Neural cell (in vitro differentiated cells): ENCODE measurements around the gene EMC6. TPM values are rescaled to one million over a fixed set of nuclear protein-coding genes. Genes with fewer than 3 reads are reported as not detected.
"Not testable (repeated sequence)": the region's sequence is repeated elsewhere in the genome, so short reads cannot be mapped to it uniquely, and the experiment has no call there.

Experiments used
- H2AFZ ChIP-seq: fragments of 200-600, 300-800 bp; sonication (generic), shearing (Covaris generic); 2 replicates; pipeline ENCODE4 v1.6.0; 2014; ENCODE audit warnings: low read depth, mild to moderate bottlenecking, antibody characterized with exemption, low read length, moderate library complexity
- H3F3A ChIP-seq: fragments of 200-600 bp; shearing (Covaris generic); 2 replicates; pipeline ENCODE4 v1.6.1; 2016; ENCODE audit warnings: mild to moderate bottlenecking, moderate library complexity, mixed read lengths, antibody characterized with exemption, low read length; ENCODE audit not compliant: insufficient read depth, poor library complexity, severe bottlenecking
- H3K27ac ChIP-seq: fragments of 200-600, 300-800 bp; sonication (generic), shearing (Covaris generic); 2 replicates; pipeline ENCODE4 v1.5.1; 2014; ENCODE audit warnings: mild to moderate bottlenecking, low read length, moderate library complexity
- H3K27me3 ChIP-seq: fragments of 300-800, 200-600 bp; sonication (generic), shearing (Covaris generic); 2 replicates; pipeline ENCODE4 v1.6.0; 2014; ENCODE audit warnings: mild to moderate bottlenecking, low read depth, low read length, moderate library complexity; ENCODE audit not compliant: insufficient read depth
- H3K36me3 ChIP-seq: fragments of 300-800, 200-600 bp; sonication (generic), shearing (Covaris generic); 2 replicates; pipeline ENCODE4 v1.5.1; 2014; ENCODE audit warnings: mild to moderate bottlenecking, antibody characterized with exemption, low read length, moderate library complexity; ENCODE audit not compliant: insufficient read depth
- H3K4me2 ChIP-seq: fragments of 300-800, 200-600 bp; sonication (generic), shearing (Covaris generic); 2 replicates; pipeline ENCODE4 v1.6.0; 2014; ENCODE audit warnings: mild to moderate bottlenecking, low read length
- H3K4me3 ChIP-seq: fragments of 300-800, 200-600 bp; sonication (generic), shearing (Covaris generic); 2 replicates; pipeline ENCODE4 v1.5.1; 2014; ENCODE audit warnings: mild to moderate bottlenecking, low read length, moderate library complexity
- H3K79me2 ChIP-seq: fragments of 200-600 bp; shearing (Covaris generic); replicated peaks from 2 replicates; pipeline ENCODE4 v1.6.0; 2014; ENCODE audit warnings: mild to moderate bottlenecking, low read length, moderate library complexity; ENCODE audit not compliant: insufficient read depth
- H3K9ac ChIP-seq: fragments of 300-800, 200-600 bp; sonication (generic), shearing (Covaris generic); 2 replicates; pipeline ENCODE4 v1.6.1; 2016; ENCODE audit warnings: mild to moderate bottlenecking, low read length, mixed read lengths
- H3K9me2 ChIP-seq: fragments of 200-600 bp; shearing (Covaris generic); 2 replicates; pipeline ENCODE4 v1.6.1; 2016; ENCODE audit warnings: mild to moderate bottlenecking, low read length, mixed read lengths; ENCODE audit not compliant: insufficient read depth
- H3K9me3 ChIP-seq: fragments of 200-600, 300-800 bp; sonication (generic), shearing (Covaris generic); 2 replicates; pipeline ENCODE4 v1.6.1; 2016; ENCODE audit warnings: mild to moderate bottlenecking, mixed run types, low read length, moderate library complexity, mixed read lengths
- H4K20me1 ChIP-seq: fragments of 200-600 bp; shearing (Covaris generic); 2 replicates; pipeline ENCODE4 v1.6.1; 2016; ENCODE audit warnings: mild to moderate bottlenecking, mixed run types; ENCODE audit not compliant: insufficient read depth
- CTCF ChIP-seq: fragments of 450-650 bp; IDR thresholded peaks from 2 replicates; pipeline ENCODE4 v1.5.1; 2014; ENCODE audit warnings: antibody characterized with exemption, mild to moderate bottlenecking, moderate library complexity; ENCODE audit not compliant: poor library complexity, severe bottlenecking
- EP300 ChIP-seq: fragments of 450-650 bp; conservative IDR thresholded peaks from 2 replicates; pipeline ENCODE4 v1.6.1; 2014; ENCODE audit warnings: antibody characterized with exemption, mild to moderate bottlenecking, moderate library complexity; ENCODE audit not compliant: poor library complexity, severe bottlenecking
- EZH2 ChIP-seq: fragments of 200-600, 300-800 bp; shearing (Covaris generic), sonication (generic); IDR thresholded peaks from 2 replicates; pipeline ENCODE4 v1.6.1; 2014; ENCODE audit warnings: antibody characterized with exemption, low read length, borderline replicate concordance, mild to moderate bottlenecking; ENCODE audit not compliant: insufficient read depth, poor library complexity, severe bottlenecking
- MXI1 ChIP-seq: fragments of 450-650 bp; conservative IDR thresholded peaks from 2 replicates; pipeline ENCODE4 v1.6.1; 2014; ENCODE audit warnings: antibody characterized with exemption, mild to moderate bottlenecking; ENCODE audit not compliant: poor library complexity, severe bottlenecking
- POLR2AphosphoS5 ChIP-seq: IDR thresholded peaks from 2 replicates; pipeline ENCODE4 v1.6.1; 2012
- RAD21 ChIP-seq: fragments of 450-650 bp; conservative IDR thresholded peaks from 2 replicates; pipeline ENCODE4 v1.6.1; 2014; ENCODE audit warnings: antibody characterized with exemption, mild to moderate bottlenecking, moderate library complexity
- REST ChIP-seq: IDR thresholded peaks from 2 replicates; pipeline ENCODE4 v1.6.1; 2012; ENCODE audit warnings: borderline replicate concordance
- SMC3 ChIP-seq: fragments of 450-650 bp; conservative IDR thresholded peaks from 2 replicates; pipeline ENCODE4 v1.6.1; 2014; ENCODE audit warnings: antibody characterized with exemption, mild to moderate bottlenecking, moderate library complexity; ENCODE audit not compliant: poor library complexity
- TAF1 ChIP-seq: IDR thresholded peaks from 2 replicates; pipeline ENCODE4 v1.6.1; 2012; ENCODE audit warnings: low read depth
- polyA plus RNA-seq: library from polyadenylated mRNA; depleted of rRNA; stranded (reverse); fragments of >200 nt; gene quantifications from 2 replicates; pipeline ENCODE4 v1.2.3, GENCODE V29; 2014

Gene EMC6
- polyA plus RNA-seq, 1 donor from 2014 or later: 61.7 TPM

- Histone ChIP-seq H3K9ac (no peak overlapping the region), H2AFZ (no peak overlapping the region)
- TF ChIP-seq POLR2AphosphoS5 (no peak), SMC3 (no peak), CTCF (no peak), REST (no peak), EZH2 (no peak), TAF1 (no peak), MXI1 (no peak), EP300 (no peak), RAD21 (no peak)
Measured at GRCh38 chr17:3699951-3700350, 31.3 kb downstream of the EMC6 start.

GRCh38 chr17:3702041-3702539 is 33.5 kb downstream of the EMC6 start:
- H3K27ac ChIP-seq, H3K9ac ChIP-seq, H3K36me3 ChIP-seq, H3K9me2 ChIP-seq, H3K27me3 ChIP-seq, H3K9me3 ChIP-seq, H4K20me1 ChIP-seq, H3K4me3 ChIP-seq, H3K79me2 ChIP-seq, H2AFZ ChIP-seq, H3F3A ChIP-seq, H3K4me2 ChIP-seq: not testable (repeated sequence)

More at GRCh38 chr17:3699951-3700350, 31.3 kb downstream of the EMC6 start:
- H3K4me3 ChIP-seq: no peak overlapping the region
- H3K9me3 ChIP-seq: no peaks in the 10 kb centered on the region
- no peak overlapping the region for H3K27ac ChIP-seq
- H3F3A ChIP-seq: no peaks in the 10 kb centered on the region
- no peaks in the 10 kb centered on the region for H4K20me1 ChIP-seq
- no peaks in the 10 kb centered on the region for H3K36me3 ChIP-seq
- no peak overlapping the region for H3K4me2 ChIP-seq
- H3K9me2 ChIP-seq: no peaks in the 10 kb centered on the region
- H3K27me3 ChIP-seq: peaks cover 21% of the 10 kb centered on the region
- no peaks in the 10 kb centered on the region for H3K79me2 ChIP-seq
